NCI-H1105 treated with DMSO at 0.1 percent for 48 hours (cell line): Measurements from ENCODE around the gene LDLRAD1.
"Not testable (repeated sequence)": the region's sequence is repeated elsewhere in the genome, so short reads cannot be mapped to it uniquely, and the experiment has no call there.

Source experiments
- DNase-seq: peaks from one replicate; lab custom pipeline; 2025; lab: John Stamatoyannopoulos, UW

Gene LDLRAD1

GRCh38 chr1:53992085-53992874 is 25.7 kb downstream of the LDLRAD1 start:
- no peak for DNase-seq

DNA sequence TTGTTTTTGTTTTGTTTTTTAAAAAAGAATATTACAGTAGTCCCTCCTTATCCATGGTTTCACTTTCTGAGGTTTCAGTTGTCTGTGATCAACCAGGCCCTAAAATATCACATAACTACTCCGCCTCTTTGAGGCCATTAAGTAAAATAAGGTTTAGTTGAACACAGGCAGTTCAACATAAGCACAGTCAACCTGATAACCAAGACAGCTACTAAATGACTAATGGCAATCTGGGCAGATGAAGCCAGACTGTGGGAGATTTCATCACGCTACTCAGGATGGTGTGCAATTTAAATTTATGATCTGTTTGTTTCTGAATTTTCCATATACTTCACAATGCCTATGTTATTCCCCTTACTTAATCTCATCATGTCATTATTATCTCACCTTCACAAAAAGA is 30.1 kb downstream of the LDLRAD1 start:
- no peak for DNase-seq

GRCh38 chr1:53986458-53986857 is 31.5 kb downstream of the LDLRAD1 start:
- no peak for DNase-seq

GRCh38 chr1:53984726-53985125 is 33.3 kb downstream of the LDLRAD1 start:
- no peak for DNase-seq

- DNase-seq, result no peak
Observed at GRCh38 chr1:53982763-53983104, 35.3 kb downstream of the LDLRAD1 start.

DNA sequence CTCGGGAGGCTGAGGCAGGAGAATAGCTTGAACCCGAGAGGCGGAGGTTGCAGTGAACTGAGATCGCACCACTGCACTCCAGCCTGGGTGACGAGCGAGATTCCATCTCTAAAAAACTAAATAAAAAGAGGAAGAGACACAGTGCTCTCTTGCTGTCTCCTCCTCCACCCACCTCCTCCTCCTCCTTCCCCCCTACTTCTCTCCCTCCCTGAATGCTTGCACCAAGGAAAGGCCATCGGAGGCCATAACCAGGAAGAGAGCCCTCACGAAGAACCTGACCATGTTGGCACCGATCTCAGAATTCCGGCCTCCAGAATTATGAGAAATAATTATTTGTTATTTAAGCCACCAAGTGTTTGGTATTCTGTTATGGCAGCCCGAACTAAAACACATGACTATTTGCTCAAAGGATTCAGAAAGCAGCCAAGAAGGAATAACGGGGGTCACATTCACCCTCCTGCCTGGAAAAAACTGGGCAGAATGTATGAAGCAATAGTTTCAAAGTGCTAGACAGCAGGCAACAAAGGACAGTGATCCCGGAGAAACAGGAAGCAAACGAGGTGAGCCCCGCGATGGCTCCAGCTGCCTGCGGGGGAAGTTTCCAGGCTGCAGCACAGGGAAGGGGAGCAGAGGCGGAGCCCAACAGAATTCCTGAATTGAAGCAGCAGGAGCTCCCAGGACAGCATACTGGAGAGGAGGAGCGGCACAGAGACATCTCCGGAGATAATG is 35.8 kb downstream of the LDLRAD1 start:
- DNase-seq, result no peak

DNA sequence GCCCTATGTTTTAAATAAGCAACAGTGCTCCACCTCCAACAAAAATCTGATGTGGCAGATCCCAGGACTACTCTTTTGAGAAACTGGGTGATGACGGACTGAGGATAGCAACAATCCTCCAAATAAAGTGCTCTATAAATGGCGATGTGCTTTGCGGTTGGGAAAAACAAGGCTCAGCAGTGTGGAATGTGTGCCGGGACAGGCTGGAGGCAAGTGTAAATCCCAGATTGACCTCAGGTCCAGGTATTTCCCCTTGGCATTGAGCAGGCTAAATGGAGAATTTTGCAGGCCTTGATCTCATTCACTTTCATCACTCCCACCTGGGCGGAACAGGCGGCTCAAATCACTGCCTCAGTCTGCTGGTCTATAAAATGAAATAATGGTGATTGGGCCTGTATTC is 36.8 kb downstream of the LDLRAD1 start:
- no peak for DNase-seq

- DNase-seq, result no peak
Observed at GRCh38 chr1:53979712-53980450, 38.1 kb downstream of the LDLRAD1 start.

DNA sequence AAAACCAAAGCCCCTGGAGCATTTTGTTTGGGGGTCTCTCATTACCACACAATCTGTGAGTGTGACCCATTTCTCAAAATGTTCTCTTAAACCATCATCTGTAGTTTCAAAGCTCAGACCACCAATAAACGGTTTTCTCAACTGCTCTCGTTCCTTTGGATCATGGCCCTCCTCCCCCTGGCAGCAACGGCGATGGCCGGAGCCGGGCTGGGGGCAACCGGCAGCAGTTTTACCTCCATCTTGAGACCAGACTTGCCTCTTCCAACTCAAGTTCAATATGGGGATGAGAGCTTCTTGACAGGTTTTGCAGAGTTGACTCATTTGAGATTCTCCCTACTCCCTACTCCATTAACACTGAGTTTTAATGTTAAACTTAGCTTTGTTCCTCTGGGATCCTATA is 42.1 kb downstream of the LDLRAD1 start:
- DNase-seq, result no peak

DNA sequence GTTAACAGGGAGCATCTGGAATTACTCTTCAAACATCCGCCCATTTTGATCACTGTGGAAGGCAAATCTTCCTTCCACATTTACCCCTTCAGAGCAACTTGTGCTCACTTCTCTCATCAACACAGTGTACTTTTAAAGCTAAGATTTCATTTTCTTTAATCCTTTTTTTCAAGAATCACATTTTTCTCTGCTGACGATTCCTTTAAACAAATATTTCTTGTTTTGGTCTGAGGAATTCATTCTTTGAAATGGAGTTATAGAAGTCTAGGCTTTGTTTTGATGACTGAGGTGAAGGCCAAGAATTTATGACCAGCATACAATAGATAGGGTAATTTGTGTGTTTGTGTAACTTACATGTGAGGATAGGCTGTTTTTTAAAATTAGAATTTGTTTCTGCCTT is 46.3 kb downstream of the LDLRAD1 start:
- no peak for DNase-seq

DNA sequence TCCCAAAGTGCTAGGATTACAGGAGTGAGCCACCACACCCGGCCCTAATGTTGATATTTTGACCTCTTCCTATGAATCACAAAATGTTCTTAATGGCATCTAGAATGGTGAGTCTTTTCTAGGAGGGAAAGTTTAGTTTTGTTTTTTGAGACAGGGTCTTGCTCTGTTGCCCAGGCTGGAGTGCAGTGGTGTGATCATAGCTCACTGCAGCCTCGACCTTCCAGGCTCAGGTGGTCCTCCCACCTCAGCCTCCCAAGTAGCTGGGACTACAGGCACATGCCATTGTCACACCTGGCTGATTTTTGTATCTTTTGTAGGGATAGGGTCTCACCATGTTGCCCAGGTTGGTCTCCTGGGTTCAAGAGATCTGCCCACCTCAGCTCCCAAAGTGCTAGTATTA is 48.7 kb downstream of the LDLRAD1 start:
- not testable (repeated sequence) for DNase-seq

DNA sequence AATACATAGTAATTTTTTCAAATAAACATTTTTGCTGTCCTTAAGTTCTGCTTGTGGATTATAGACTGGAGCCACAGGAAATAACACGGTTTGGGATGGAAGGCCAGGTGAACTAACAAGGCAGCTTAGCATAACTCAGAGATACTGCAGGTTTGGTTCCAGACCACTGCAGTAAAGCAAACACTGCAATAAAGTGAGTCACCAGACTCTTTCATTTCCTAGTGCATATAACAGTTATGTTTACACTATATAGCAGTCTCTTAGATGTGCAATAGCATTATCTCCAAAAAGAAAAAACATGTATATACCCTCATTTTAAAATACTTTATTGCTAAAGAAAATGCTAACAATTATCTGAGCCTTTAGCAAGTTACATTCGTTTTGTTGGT is 49.9 kb downstream of the LDLRAD1 start:
- DNase-seq, result no peak

DNA sequence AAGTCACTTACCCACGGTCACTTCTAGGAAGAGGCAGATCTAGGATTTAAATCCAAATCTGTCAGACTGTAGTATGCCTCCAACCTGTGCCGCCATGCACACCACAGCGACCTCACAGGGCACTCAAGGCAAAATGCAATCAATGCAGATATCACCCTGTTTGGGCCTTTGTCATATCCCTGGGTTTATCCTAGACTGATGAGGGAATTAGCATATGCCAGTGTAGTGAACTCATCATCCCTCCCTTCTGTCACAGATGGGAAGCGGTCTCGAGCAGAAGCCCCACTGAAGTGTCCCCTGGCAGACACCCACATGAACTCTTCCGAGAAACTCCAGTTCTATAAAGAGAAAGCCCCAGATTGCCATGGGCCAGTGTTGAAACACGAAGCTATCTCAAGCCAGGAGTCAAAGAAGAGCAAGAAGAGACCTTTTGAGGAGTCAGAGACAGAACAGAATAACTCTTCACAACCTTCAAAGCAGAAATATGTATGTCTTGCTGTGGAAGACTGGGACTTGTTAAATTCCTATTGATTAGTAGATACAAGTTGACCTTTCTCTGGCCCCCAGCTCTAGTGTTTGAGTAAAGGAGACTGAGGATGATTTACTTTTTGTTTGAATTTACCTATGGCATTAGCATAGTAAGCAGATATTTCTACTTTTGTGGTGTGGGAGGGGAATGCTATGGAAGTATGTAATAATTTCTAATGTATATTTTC is 50.4 kb downstream of the LDLRAD1 start:
- DNase-seq, result no peak

DNA sequence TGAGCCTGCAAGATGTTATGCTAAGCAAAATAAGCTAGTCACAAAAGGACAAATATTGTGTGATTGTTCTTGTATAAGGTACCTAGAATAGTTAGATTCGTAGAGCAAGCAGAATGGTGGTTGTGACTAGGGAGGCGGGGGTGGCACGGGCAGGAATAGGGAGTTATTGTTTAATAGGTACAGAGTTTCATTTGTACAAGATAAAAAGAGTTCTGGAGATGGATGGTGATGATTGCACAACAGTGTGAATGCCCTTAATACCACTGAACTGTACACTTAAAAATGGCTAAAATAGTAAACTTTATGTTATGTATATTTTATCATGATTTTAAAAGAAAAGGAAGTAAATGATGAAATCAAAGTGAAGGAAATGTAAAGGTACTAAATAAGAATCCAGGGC is 51.2 kb downstream of the LDLRAD1 start:
- no peak for DNase-seq

DNA sequence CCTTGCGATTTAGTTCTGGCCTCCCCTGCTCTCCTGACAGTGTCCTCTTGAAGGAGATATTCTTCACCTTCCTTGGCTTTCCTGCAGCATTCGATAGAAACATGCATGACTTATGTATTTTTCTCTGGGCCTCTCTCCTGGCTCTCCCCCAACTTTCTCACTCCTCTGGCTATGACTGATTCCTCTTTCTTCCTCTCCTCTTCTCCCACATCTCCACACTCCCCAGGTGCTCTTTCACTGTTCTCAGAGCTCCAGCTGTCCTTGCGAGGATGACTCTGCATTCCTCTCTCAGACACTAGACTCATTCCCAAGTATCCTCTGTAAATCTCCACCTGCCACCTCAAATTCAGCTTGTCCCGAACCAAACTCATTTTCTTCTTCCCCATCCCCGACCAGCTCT is 53.9 kb downstream of the LDLRAD1 start:
- DNase-seq, result no peak

DNA sequence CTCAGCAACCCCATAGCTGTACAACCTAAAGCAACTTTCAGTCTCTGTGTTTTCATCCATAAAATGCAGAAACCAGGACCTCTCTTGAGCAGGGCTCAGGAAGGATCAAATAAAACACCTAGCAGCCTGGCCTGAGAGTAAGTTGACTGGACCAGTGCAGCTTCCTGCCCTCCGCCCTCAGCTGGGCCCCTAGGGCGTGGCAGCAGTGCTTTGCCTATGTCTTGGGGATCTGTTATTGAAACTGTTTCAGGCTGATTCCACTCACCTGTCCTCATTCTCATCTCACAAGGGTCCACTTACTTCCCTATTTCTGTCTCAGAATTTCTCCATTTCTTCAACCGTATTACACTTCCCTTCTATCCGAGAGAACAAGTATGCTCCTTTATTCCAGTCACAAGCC is 54.5 kb downstream of the LDLRAD1 start:
- no peak for DNase-seq

GRCh38 chr1:53962395-53962794 is 55.6 kb downstream of the LDLRAD1 start:
- DNase-seq, result no peak

DNA sequence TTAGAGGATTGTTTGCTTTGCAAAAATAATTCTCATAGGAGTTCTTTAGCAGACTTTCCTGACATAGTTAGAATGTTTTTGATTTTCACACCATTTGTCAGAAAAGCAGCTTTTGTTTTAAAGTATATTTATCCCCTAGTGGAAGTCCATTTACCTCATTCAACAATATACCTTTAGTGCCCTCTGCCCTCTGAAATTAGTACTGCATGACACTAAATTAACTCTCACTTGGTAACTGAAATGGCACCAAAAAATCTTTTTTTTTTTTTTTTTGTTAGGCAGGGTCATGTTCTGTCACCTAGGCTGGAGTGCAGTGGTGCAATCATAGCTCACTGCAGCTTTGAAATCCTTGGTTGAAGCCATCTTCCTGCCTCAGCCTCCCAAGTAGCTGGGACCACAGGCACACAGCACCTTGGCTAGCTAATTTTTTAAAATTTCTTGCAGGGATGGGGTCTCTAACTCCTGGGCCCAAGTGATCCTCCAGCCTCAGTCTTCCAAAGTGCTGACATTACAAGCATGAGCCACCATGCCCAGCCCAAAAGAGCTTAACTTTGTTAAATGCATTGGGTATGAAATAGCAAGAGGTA is 58.2 kb downstream of the LDLRAD1 start:
- peak; percentile 33 for DNase-seq
